Muscle layer of duodenum (tissue), 2 donors: ENCODE results near the gene NT5C2.
"Not testable (repeated sequence)": the region's sequence is repeated elsewhere in the genome, so short reads cannot be mapped to it uniquely, and the experiment has no call there.

Source experiments
- H3K27ac ChIP-seq: one replicate; pipeline ENCODE4 v1.7.0; 2013; ENCODE audit warnings: mild to moderate bottlenecking, low read length
- H3K27me3 ChIP-seq: one replicate; pipeline ENCODE4 v1.7.0; 2013; ENCODE audit warnings: low read depth, mild to moderate bottlenecking, control low read depth, low read length
- H3K36me3 ChIP-seq, 2 donors: one replicate each; pipeline ENCODE4 v1.7.0; 2013; ENCODE audit warnings: low read length in 2 of 2, control low read depth in 1 of 2, mild to moderate bottlenecking in 1 of 2; ENCODE audit not compliant: insufficient read depth in 2 of 2, control insufficient read depth in 1 of 2
- H3K4me1 ChIP-seq, 2 donors: one replicate each; pipeline ENCODE4 v1.7.0; 2013; ENCODE audit warnings: low read length in 2 of 2, mild to moderate bottlenecking in 2 of 2, control low read depth in 1 of 2, moderate library complexity in 1 of 2; ENCODE audit not compliant: insufficient read depth in 2 of 2, control insufficient read depth in 1 of 2
- H3K4me3 ChIP-seq, 2 donors: one replicate each; pipeline ENCODE4 v1.7.0; 2013; ENCODE audit warnings: low read length in 2 of 2, low read depth in 1 of 2, mild to moderate bottlenecking in 1 of 2
- H3K9me3 ChIP-seq, 2 donors: one replicate each; pipeline ENCODE4 v1.7.0; 2013; ENCODE audit warnings: low read length in 2 of 2, control low read depth in 1 of 2, mild to moderate bottlenecking in 1 of 2; ENCODE audit not compliant: control insufficient read depth in 1 of 2
- donor health status: healthy.

NT5C2 gene

GRCh38 chr10:103224133-103224532 is 31.1 kb upstream of the NT5C2 start:
- Histone ChIP-seq H3K9me3 (peaks cover 7 to 18% of the 10 kb centered on the region in 2 donors), H3K27me3 (no peaks in the 10 kb centered on the region), H3K4me3 (peak overlapping the region in 1 of 2 donors; percentile 31), H3K27ac (no peak overlapping the region), H3K4me1 (peaks cover 0 to 4% of the 10 kb centered on the region in 2 donors), H3K36me3 (no peaks in the 10 kb centered on the region)

- H3K36me3 ChIP-seq, H3K27me3 ChIP-seq, H3K4me1 ChIP-seq, H3K9me3 ChIP-seq, H3K4me3 ChIP-seq, H3K27ac ChIP-seq: not testable (repeated sequence)
Measured at GRCh38 chr10:103216362-103216761, 23.3 kb upstream of the NT5C2 start.

DNA sequence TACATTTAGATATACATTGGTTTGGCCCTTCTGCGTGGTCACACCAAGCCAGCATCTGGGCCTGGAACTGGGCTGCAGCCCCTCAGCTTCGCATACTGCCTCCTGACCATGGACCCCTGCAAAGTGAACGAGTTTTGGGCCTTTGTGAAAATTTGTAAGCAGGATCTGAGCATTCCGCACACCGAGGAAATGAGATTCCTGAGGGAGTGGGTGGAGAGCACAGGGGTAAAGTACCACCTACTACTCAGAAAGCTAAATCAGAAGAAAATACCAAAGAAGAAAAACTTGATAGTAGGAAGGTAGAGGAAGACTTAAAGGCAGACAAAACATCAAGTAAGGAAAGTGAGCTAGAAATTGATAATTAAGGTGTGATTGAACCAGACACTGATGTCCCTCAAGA is 22.5 kb upstream of the NT5C2 start:
- Histone ChIP-seq H3K27ac (no peak overlapping the region), H3K36me3 (no peaks in the 10 kb centered on the region), H3K9me3 (peaks cover 0 to 2% of the 10 kb centered on the region in 2 donors), H3K27me3 (no peaks in the 10 kb centered on the region), H3K4me3 (no peak overlapping the region), H3K4me1 (no peaks in the 10 kb centered on the region)

DNA sequence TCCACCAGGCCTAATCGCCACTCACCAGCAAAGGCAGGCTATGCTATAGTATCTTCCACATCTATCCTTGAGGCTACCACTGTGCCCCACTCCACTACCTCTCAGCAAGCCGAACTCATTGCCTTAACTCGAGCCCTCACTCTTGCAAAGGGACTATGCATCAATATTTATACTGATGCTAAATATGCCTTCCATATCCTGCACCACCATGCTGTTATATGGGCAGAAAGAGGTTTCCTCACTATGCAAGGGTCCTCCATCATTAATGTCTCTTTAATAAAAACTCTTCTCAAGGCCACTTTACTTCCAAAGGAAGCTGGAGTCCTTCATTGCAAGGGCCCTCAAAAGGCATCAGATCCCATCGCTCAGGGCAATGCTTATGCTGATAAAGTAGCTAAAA is 17.2 kb upstream of the NT5C2 start:
- H3K9me3 ChIP-seq, H3K36me3 ChIP-seq, H3K27ac ChIP-seq: not testable (repeated sequence)

DNA sequence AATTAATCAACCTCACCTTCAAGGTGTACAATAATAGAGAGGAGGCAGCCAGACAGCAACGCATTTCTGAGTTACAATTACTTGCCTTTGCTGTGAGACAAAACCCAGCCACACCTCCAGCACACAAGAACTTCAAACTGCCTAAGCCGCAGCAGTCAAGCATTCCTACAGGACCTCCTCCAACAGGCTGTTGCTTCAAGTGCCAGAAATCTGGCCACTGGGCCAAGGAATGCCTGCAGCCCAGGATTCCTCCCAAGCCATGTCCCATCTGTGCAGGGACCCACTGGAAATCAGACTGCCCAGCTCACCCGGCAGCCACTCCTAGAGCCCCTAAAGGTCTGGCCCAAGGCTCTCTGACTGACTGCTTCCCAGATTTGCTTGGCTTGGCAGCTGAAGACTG is 14.6 kb upstream of the NT5C2 start:
- H3K4me3 ChIP-seq, H3K9me3 ChIP-seq, H3K27me3 ChIP-seq, H3K36me3 ChIP-seq, H3K4me1 ChIP-seq, H3K27ac ChIP-seq: not testable (repeated sequence)

More for the DNA sequence above, 17.2 kb upstream of the NT5C2 start:
- H3K4me1 ChIP-seq, H3K4me3 ChIP-seq, H3K27me3 ChIP-seq: not testable (repeated sequence)

- no peaks in the 10 kb centered on the region for H3K36me3 ChIP-seq
- peaks cover 0 to 5% of the 10 kb centered on the region in 2 donors for H3K9me3 ChIP-seq
- no peak overlapping the region for H3K4me3 ChIP-seq
- no peaks in the 10 kb centered on the region for H3K4me1 ChIP-seq
- H3K27ac ChIP-seq = no peak overlapping the region
- no peaks in the 10 kb centered on the region for H3K27me3 ChIP-seq
Measured at GRCh38 chr10:103207141-103207540, 14.1 kb upstream of the NT5C2 start.

- H3K4me1 ChIP-seq, H3K9me3 ChIP-seq, H3K27ac ChIP-seq, H3K36me3 ChIP-seq, H3K27me3 ChIP-seq, H3K4me3 ChIP-seq: not testable (repeated sequence)
Measured at GRCh38 chr10:103206715-103207114, 13.6 kb upstream of the NT5C2 start.

- H3K27me3 ChIP-seq, H3K4me3 ChIP-seq, H3K36me3 ChIP-seq, H3K4me1 ChIP-seq, H3K9me3 ChIP-seq, H3K27ac ChIP-seq: not testable (repeated sequence)
Measured at GRCh38 chr10:103205401-103205800, 12.3 kb upstream of the NT5C2 start.

GRCh38 chr10:103204353-103205255 is 11.5 kb upstream of the NT5C2 start:
- Histone ChIP-seq H3K36me3 (no peaks in the 10 kb centered on the region), H3K4me1 (no peaks in the 10 kb centered on the region), H3K27ac (no peak overlapping the region), H3K27me3 (no peaks in the 10 kb centered on the region), H3K4me3 (no peak overlapping the region), H3K9me3 (no peaks in the 10 kb centered on the region)

GRCh38 chr10:103203466-103203865 is 10.4 kb upstream of the NT5C2 start:
- H3K9me3 ChIP-seq = no peaks in the 10 kb centered on the region
- H3K4me3 ChIP-seq = no peak overlapping the region
- H3K4me1 ChIP-seq = no peaks in the 10 kb centered on the region
- H3K27ac ChIP-seq = no peak overlapping the region
- no peaks in the 10 kb centered on the region for H3K36me3 ChIP-seq
- no peaks in the 10 kb centered on the region for H3K27me3 ChIP-seq

DNA sequence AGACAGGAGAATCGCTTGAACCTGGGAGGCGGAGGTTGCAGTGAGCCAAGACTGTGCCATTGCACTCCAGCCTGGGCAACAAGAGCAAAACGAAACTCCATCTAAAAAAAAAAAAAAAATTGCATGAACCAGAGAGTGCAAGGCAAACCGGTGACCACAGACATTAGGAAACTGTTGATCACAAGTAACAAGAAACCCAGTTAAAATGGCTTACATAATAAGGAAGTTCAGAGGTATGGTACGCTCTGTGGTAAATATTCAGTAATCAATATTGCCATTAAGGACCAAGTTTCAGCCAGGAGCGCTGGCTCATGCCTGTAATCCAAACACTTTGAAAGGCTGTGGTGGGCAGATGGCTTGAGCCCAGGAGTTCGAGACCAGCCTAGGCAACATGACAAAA is 9.2 kb upstream of the NT5C2 start:
- no peaks in the 10 kb centered on the region for H3K9me3 ChIP-seq
- H3K4me1 ChIP-seq = no peaks in the 10 kb centered on the region
- no peaks in the 10 kb centered on the region for H3K27me3 ChIP-seq
- H3K27ac ChIP-seq = no peak overlapping the region
- H3K36me3 ChIP-seq = no peaks in the 10 kb centered on the region
- no peak overlapping the region for H3K4me3 ChIP-seq

DNA sequence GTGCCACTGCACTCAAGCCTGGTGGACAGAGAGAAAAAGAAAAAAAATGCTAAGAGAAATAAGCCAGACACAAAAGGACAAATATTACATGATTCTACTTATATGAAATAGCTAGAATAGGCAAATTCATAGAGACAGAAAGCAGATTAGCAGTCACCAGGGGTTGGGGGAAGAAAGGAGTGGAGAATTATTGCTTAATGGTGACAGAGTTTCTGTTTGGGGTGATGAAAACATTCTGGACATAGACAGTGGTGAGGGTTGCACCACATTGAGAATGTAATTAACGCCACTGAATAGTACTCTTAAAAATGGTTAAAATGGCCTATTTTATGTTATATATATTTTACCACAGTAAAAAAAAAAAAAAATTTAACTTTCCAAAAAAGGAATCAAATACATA is 6.4 kb upstream of the NT5C2 start:
- Histone ChIP-seq H3K9me3 (no peaks in the 10 kb centered on the region), H3K36me3 (no peaks in the 10 kb centered on the region), H3K27me3 (no peaks in the 10 kb centered on the region), H3K27ac (no peak overlapping the region), H3K4me1 (no peaks in the 10 kb centered on the region), H3K4me3 (no peak overlapping the region)
